Esophagus squamous epithelium (tissue), 5 donors: ENCODE measurements around the gene UNKL. TPM values are rescaled to one million over a fixed set of nuclear protein-coding genes. Genes with fewer than 3 reads are reported as not detected.

ENCODE experiments used
- DNase-seq: peaks from one replicate; lab custom pipeline; 2025; lab: John Stamatoyannopoulos, UW
- H3K27ac ChIP-seq, 4 donors: fragments of 200-600 bp; sonication (generic); one replicate each; pipeline ENCODE4 v1.5.1; 2016 to 2019; ENCODE audit warnings: mild to moderate bottlenecking in 1 of 4
- H3K27me3 ChIP-seq, 4 donors: fragments of 200-600 bp; sonication (generic); 1 replicate in 3 of 4; 2 replicates in 1 of 4; pipeline versions ENCODE4 v1.5.1 to v1.6.0; 2017 to 2021; ENCODE audit warnings: antibody characterized with exemption in 1 of 4
- H3K36me3 ChIP-seq, 3 donors: fragments of 200-600 bp; sonication (generic); one replicate each; pipeline ENCODE4 v1.5.1; 2016 to 2019
- H3K4me1 ChIP-seq, 3 donors: fragments of 200-600 bp; sonication (generic); one replicate each; pipeline ENCODE4 v1.5.1; 2017 to 2019
- H3K4me3 ChIP-seq, 4 donors: fragments of 200-600 bp; sonication (generic); 1 replicate in 3 of 4; 2 replicates in 1 of 4; pipeline ENCODE4 v1.5.1; 2016 to 2019; ENCODE audit warnings: mild to moderate bottlenecking in 2 of 4, moderate library complexity in 1 of 4
- H3K9me3 ChIP-seq, 3 donors: fragments of 200-600 bp; sonication (generic); one replicate each; pipeline ENCODE4 v1.5.1; 2016 to 2019
- CTCF ChIP-seq, 6 experiments: fragments of 450-650 bp in 4 of 6; fragments of 200-600 bp in 2 of 6; sonication (generic) in 2 of 6; IDR thresholded peaks; one replicate each; pipeline ENCODE4 v1.5.1; 2016 to 2019; ENCODE audit warnings: antibody characterized with exemption in 6 of 6, mild to moderate bottlenecking in 4 of 6, moderate library complexity in 4 of 6
- POLR2A ChIP-seq, 4 donors: fragments of 450-650 bp; IDR thresholded peaks; one replicate each; pipeline ENCODE4 v1.6.1; 2017; ENCODE audit warnings: antibody characterized with exemption in 4 of 4, mild to moderate bottlenecking in 4 of 4, moderate library complexity in 3 of 4
- WGBS, 2 donors: methylation state at CpG; one replicate each; pipeline ENCODE4 v1.1.5; 2018; 5-methylcytosine and 5-hydroxymethylcytosine counted together
- intact Hi-C: fragments of 100-400 bp; cut with DNase I; formaldehyde crosslinking; loops from one replicate; pipeline ENCODE4 v1.15.0; 2022
- total RNA-seq, 4 donors: library from RNA; depleted of rRNA; stranded (reverse); fragments of >200 nt; gene quantifications; one replicate each; pipeline ENCODE4 v1.1.0, GENCODE V29; 2016
- donor health status: DM: yes; HTN: yes; CAD: no.

The UNKL gene
- total RNA-seq, 4 donors from 2014 or later, result 5.9 to 17.2 (median 10.6) TPM

GRCh38 chr16:1403036-1403435 is 11.5 kb downstream of the UNKL start:
- Histone ChIP-seq H3K9me3 (no peaks in the 10 kb centered on the region), H3K4me1 (peaks cover 4 to 7% (median 6%) of the 10 kb centered on the region in 3 donors), H3K36me3 (peaks cover 12 to 88% (median 37%) of the 10 kb centered on the region in 3 donors), H3K27ac (no peak overlapping the region), H3K27me3 (no peaks in the 10 kb centered on the region), H3K4me3 (no peak overlapping the region)
- intact Hi-C loops, result no loop called here
- TF ChIP-seq POLR2A (IDR thresholded peaks at IDR 0.05), result no peak
- TF ChIP-seq CTCF (IDR thresholded peaks at IDR 0.05), result no peak
- DNase-seq, result no peak
- 90% methylated on average over 4 to 7 of the region's 22 CpGs for WGBS, 2 donors

GRCh38 chr16:1401758-1402154 is 12.7 kb downstream of the UNKL start:
- 87% methylated on average over 3 to 10 of the region's 13 CpGs for WGBS, 2 donors
- intact Hi-C loops, result no loop called here
- TF ChIP-seq CTCF (IDR thresholded peaks at IDR 0.05), result no peak
- no peak for TF ChIP-seq POLR2A (IDR thresholded peaks at IDR 0.05)
- H3K9me3 ChIP-seq, result no peaks in the 10 kb centered on the region
- no peaks in the 10 kb centered on the region for H3K4me1 ChIP-seq
- H3K36me3 ChIP-seq, result peaks cover 12 to 91% (median 37%) of the 10 kb centered on the region in 3 donors
- DNase-seq, result no peak
- H3K4me3 ChIP-seq, result no peak overlapping the region
- no peaks in the 10 kb centered on the region for H3K27me3 ChIP-seq
- H3K27ac ChIP-seq, result no peak overlapping the region

- Histone ChIP-seq H3K9me3 (no peaks in the 10 kb centered on the region), H3K27me3 (no peaks in the 10 kb centered on the region), H3K4me1 (no peaks in the 10 kb centered on the region), H3K36me3 (peaks cover 12 to 91% (median 37%) of the 10 kb centered on the region in 3 donors), H3K4me3 (no peak overlapping the region), H3K27ac (no peak overlapping the region)
- DNase-seq, result no peak
- no peak for TF ChIP-seq CTCF (IDR thresholded peaks at IDR 0.05)
- WGBS, 2 donors, result 95 to 100% methylated on average over 3 to 8 of the region's 29 CpGs
- intact Hi-C loops, result no loop called here
Observed at GRCh38 chr16:1401061-1401757, 13.3 kb downstream of the UNKL start.

GRCh38 chr16:1398826-1399581 is 15.5 kb downstream of the UNKL start:
- peaks cover 12 to 97% (median 49%) of the 10 kb centered on the region in 3 donors for H3K36me3 ChIP-seq
- no peak overlapping the region for H3K27ac ChIP-seq
- TF ChIP-seq CTCF (IDR thresholded peaks at IDR 0.05), result no peak
- no peak for TF ChIP-seq POLR2A (IDR thresholded peaks at IDR 0.05)
- no peak for DNase-seq
- H3K4me3 ChIP-seq, result no peak overlapping the region
- WGBS, 2 donors, result 92 to 100% methylated on average over 3 to 4 of the region's 38 CpGs
- H3K9me3 ChIP-seq, result no peaks in the 10 kb centered on the region
- no peaks in the 10 kb centered on the region for H3K4me1 ChIP-seq
- intact Hi-C loops, result no loop called here
- H3K27me3 ChIP-seq, result no peaks in the 10 kb centered on the region

- WGBS, 2 donors, result 87 to 93% methylated on average over 3 to 5 of the region's 9 CpGs
- no peak for TF ChIP-seq CTCF (IDR thresholded peaks at IDR 0.05)
- no peak for TF ChIP-seq POLR2A (IDR thresholded peaks at IDR 0.05)
Observed at GRCh38 chr16:1398351-1398750, 16.2 kb downstream of the UNKL start.

More at GRCh38 chr16:1398351-1398750, 16.2 kb downstream of the UNKL start:
- intact Hi-C loops, result no loop called here
- no peaks in the 10 kb centered on the region for H3K9me3 ChIP-seq
- H3K27me3 ChIP-seq, result no peaks in the 10 kb centered on the region
- peaks cover 12 to 97% (median 55%) of the 10 kb centered on the region in 3 donors for H3K36me3 ChIP-seq
- no peak for DNase-seq
- no peak overlapping the region for H3K27ac ChIP-seq
- no peaks in the 10 kb centered on the region for H3K4me1 ChIP-seq
- no peak overlapping the region for H3K4me3 ChIP-seq
